HEK293T (cell line): ENCODE results near the gene UCHL1.

ENCODE experiments used
- ARNT ChIP-seq: fragments of 450-650 bp; IDR thresholded peaks from 2 replicates; pipeline ENCODE4 v1.6.1; 2017; ENCODE audit warnings: mild to moderate bottlenecking
- BHLHE40 ChIP-seq: fragments of 450-650 bp; IDR thresholded peaks from 2 replicates; pipeline ENCODE4 v1.6.1; 2016; ENCODE audit warnings: mild to moderate bottlenecking, moderate library complexity, borderline replicate concordance
- CTBP1 ChIP-seq: fragments of 450-650 bp; IDR thresholded peaks from 2 replicates; pipeline ENCODE4 v1.6.1; 2016; ENCODE audit warnings: borderline replicate concordance
- FOXA1 ChIP-seq: fragments of 450-650 bp; IDR thresholded peaks from 2 replicates; pipeline ENCODE4 v1.6.1; 2016; ENCODE audit warnings: mild to moderate bottlenecking
- FOXK2 ChIP-seq: fragments of 450-650 bp; IDR thresholded peaks from 2 replicates; pipeline ENCODE4 v1.6.1; 2016; ENCODE audit warnings: mild to moderate bottlenecking
- FOXM1 ChIP-seq: fragments of 450-650 bp; IDR thresholded peaks from 2 replicates; pipeline ENCODE4 v1.6.1; 2017; ENCODE audit warnings: mild to moderate bottlenecking, borderline replicate concordance
- HDGF ChIP-seq: fragments of 450-650 bp; IDR thresholded peaks from 2 replicates; pipeline ENCODE4 v1.6.1; 2017; ENCODE audit warnings: antibody characterized with exemption, borderline replicate concordance
- L3MBTL2 ChIP-seq: fragments of 450-650 bp; conservative IDR thresholded peaks from 2 replicates; pipeline ENCODE4 v1.6.1; 2016; ENCODE audit warnings: mild to moderate bottlenecking
- SP1 ChIP-seq: fragments of 450-650 bp; IDR thresholded peaks from 2 replicates; pipeline ENCODE4 v1.6.1; 2017
- SUZ12 ChIP-seq: fragments of 450-650 bp; IDR thresholded peaks from 2 replicates; pipeline ENCODE4 v1.6.1; 2016; ENCODE audit warnings: mild to moderate bottlenecking
- ZNF384 ChIP-seq: fragments of 450-650 bp; IDR thresholded peaks from 2 replicates; pipeline ENCODE4 v1.6.1; 2016

- no peak for TF ChIP-seq L3MBTL2
- TF ChIP-seq FOXM1, result no peak
- no peak for TF ChIP-seq ZNF384
- TF ChIP-seq SP1, result no peak
- no peak for TF ChIP-seq BHLHE40
- no peak for TF ChIP-seq HDGF
- no peak for TF ChIP-seq FOXK2
- TF ChIP-seq CTBP1, result no peak
- no peak for TF ChIP-seq FOXA1
- no peak for TF ChIP-seq SUZ12
- TF ChIP-seq ARNT, result no peak
Measured at GRCh38 chr4:41305476-41305875, 48.7 kb downstream of the UCHL1 start.
